ENCODE data around the gene ZNF385B.

ZNF385B gene

DNA sequence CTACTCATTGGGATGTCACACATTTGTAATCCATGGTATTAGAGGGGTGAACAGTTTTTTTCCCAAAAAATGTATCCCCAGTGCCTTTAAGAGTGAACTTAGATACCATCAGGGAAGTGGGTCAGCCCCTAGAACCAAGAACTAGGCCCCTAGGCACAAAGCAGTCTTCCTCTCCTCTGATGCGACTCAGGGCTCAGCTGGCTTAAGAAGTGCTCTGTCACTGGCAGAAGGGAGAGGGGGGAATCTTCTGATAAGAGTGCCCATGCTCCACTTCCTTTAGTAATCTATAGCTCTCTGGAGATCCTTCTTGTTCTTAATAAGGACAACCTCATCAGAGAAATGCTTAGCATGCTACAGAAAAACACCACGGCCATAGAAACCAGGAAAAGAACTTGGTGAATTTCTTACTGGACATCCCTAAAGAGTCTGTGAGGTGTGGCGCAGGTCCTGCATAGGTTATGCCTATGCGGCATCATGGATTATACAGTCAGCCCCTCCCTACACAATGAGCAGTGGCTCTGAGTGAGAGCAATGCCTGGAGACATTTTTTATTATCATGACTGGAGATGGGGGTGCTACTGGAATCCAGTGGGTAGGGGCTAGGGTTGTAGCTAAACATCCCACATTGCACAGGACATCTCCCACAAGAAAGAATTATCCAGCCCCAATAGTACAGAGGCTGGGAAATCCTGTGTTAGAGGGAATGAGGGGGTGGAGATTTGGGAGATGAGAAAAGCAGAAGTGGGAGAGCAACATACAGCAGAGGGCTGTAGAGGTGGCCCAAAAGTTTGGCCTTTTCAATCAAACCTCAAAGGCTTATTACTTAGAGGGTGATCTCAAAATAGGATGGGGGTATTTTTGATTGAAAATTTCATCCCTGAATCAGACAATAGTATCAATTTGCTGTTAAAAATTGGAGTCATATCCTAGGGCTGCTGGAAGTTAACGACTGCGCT, 21.7 kb upstream of the ZNF385B start:
- H3K4me1 ChIP-seq (ENCODE audit: control insufficient read depth, insufficient read depth, low read length, unreplicated experiment) = no peaks in the 10 kb centered on the region
- H3K4me3 ChIP-seq (ENCODE audit: low read depth, low read length) = no peak overlapping the region
- no peak overlapping the region for H2AFZ ChIP-seq (ENCODE audit: low read length, unreplicated experiment)
- no peak overlapping the region for H3K27ac ChIP-seq (ENCODE audit: low read depth, low read length)
- peaks cover 5% of the 10 kb centered on the region; the same call in 1 of the 2 replicates for H3K27me3 ChIP-seq (ENCODE audit: insufficient read depth, low read length)
- no peaks in the 10 kb centered on the region for H3K36me3 ChIP-seq (ENCODE audit: insufficient read depth, low read length)
- H3K79me2 ChIP-seq (ENCODE audit: control insufficient read depth, insufficient read depth, low read length, unreplicated experiment) = no peaks in the 10 kb centered on the region

DNA sequence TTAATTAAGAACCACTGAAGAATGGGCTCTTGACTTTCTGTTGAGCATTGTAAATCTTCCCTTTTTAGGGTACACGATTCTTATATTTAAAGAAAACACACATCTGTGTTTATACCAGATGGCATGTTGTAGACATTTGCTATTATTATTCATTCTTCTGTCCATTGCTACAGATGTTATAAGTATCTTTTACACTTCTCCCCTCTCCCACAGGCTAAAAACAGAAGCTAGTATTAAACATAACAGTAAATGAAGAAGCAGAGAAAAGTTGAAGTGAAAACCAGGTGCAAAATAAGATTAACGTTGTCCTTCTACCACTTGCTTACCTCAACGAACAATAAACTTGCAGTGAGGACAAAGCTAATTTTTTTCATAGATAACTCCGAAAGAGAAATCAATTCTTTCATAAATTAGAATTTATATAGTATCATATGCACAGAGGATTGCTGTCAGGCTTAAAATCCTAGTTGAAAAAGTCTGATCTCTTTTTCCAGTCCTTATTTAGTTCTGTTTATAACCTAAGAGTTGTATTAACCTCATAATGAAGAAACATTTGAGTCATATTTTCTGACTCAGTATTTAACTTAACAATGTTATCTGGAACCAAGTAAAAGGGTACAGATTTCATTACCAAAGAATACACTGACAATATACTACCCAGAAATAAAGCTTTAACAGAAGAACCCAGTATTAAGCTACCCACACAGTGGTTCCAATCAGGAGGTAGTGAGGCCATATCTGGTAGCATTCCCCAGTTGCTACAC, 16.4 kb upstream of the ZNF385B start:
- peaks cover 7% of the 10 kb centered on the region for H3K27me3 ChIP-seq (ENCODE audit: insufficient read depth, low read length)
- no peak overlapping the region for H3K4me3 ChIP-seq (ENCODE audit: low read depth, low read length)
- no peaks in the 10 kb centered on the region for H3K79me2 ChIP-seq (ENCODE audit: control insufficient read depth, insufficient read depth, low read length, unreplicated experiment)
- no peaks in the 10 kb centered on the region for H3K36me3 ChIP-seq (ENCODE audit: insufficient read depth, low read length)
- no peaks in the 10 kb centered on the region for H3K4me1 ChIP-seq (ENCODE audit: control insufficient read depth, insufficient read depth, low read length, unreplicated experiment)
- H2AFZ ChIP-seq (ENCODE audit: low read length, unreplicated experiment) = no peak overlapping the region
- no peak overlapping the region for H3K27ac ChIP-seq (ENCODE audit: low read depth, low read length)

DNA sequence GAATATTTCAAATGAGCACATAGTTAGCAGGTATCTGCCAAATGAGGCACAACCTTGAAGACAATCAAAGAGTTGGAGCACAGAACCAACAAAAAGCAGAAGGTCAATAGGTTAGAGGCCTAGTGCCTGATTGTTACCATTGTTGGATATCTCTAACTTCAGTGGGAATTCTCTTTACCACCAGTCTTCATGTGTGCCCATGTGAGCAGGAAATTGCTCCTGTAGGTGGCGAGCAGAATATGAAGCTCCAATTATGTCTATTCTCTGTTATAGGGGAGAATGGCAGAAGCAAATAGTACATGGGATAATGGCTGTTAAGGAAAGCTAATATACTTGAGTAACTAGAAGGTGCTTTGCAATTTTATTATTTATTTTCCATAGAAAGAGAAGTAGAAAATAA, 14.9 kb upstream of the ZNF385B start:
- H3K4me3 ChIP-seq (ENCODE audit: low read depth, low read length) = no peak overlapping the region
- no peak overlapping the region for H3K27ac ChIP-seq (ENCODE audit: low read depth, low read length)
- H3K79me2 ChIP-seq (ENCODE audit: control insufficient read depth, insufficient read depth, low read length, unreplicated experiment) = no peaks in the 10 kb centered on the region
- H2AFZ ChIP-seq (ENCODE audit: low read length, unreplicated experiment) = no peak overlapping the region
- H3K4me1 ChIP-seq (ENCODE audit: control insufficient read depth, insufficient read depth, low read length, unreplicated experiment) = no peaks in the 10 kb centered on the region
- peaks cover 17% of the 10 kb centered on the region for H3K27me3 ChIP-seq (ENCODE audit: insufficient read depth, low read length)
- no peaks in the 10 kb centered on the region for H3K36me3 ChIP-seq (ENCODE audit: insufficient read depth, low read length)

DNA sequence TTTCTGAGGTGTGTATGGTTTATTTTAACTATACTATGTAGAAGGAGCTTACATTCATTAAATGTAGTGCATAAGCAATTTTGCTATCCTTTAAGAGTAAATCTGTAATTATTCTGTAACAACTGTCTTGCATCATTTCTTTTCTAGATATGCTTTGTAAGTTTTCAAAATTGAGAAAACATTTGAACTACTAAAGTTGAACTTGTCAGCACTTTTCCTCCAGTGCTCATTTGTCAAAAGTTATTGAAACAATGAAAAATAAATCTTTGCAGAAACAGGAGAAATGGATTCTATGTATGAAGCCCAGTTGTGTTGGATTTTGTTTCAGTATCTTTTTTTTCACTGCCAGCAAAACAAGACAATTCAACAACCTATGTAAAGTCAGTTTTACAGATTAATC, 14.5 kb upstream of the ZNF385B start:
- Histone ChIP-seq H3K4me3 (ENCODE audit: low read depth, low read length) (no peak overlapping the region), H3K27ac (ENCODE audit: low read depth, low read length) (no peak overlapping the region)

DNA sequence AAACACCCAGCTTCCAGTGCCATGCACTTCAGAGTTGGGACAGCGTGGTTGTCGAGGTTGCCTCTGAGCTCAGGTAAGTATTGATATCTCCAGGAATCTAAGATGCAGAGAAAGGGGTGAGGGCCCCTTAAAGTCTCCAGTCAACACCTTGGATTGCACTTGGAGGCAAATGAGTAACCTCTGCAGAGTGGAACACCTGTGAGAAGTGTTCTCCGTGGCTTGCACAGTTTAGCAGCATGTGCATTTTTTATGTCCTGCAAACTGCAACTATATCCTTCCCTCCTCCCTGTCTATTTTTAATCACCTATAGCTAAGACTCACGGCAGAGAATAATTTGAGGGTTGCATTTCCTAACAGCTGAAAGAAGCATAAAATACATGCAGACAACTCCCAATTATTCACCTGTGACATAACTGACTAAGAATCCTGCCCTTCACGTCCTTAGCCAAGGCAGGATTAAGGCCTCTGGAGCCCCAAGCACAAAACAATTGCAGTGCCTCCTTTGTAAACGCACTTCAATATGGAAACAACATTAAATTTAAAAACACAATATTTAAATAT, 1.6 kb upstream of the ZNF385B start:
- Histone ChIP-seq H3K4me3 (ENCODE audit: low read depth, low read length) (no peak overlapping the region), H3K27me3 (ENCODE audit: insufficient read depth, low read length) (peaks cover 65% of the 10 kb centered on the region), H2AFZ (ENCODE audit: low read length, unreplicated experiment) (no peak overlapping the region), H3K36me3 (ENCODE audit: insufficient read depth, low read length) (no peaks in the 10 kb centered on the region), H3K27ac (ENCODE audit: low read depth, low read length) (no peak overlapping the region), H3K79me2 (ENCODE audit: control insufficient read depth, insufficient read depth, low read length, unreplicated experiment) (no peaks in the 10 kb centered on the region), H3K4me1 (ENCODE audit: control insufficient read depth, insufficient read depth, low read length, unreplicated experiment) (no peaks in the 10 kb centered on the region)

More for the DNA sequence above, 14.5 kb upstream of the ZNF385B start:
- H2AFZ ChIP-seq (ENCODE audit: low read length, unreplicated experiment) = no peak overlapping the region
- no peaks in the 10 kb centered on the region for H3K4me1 ChIP-seq (ENCODE audit: control insufficient read depth, insufficient read depth, low read length, unreplicated experiment)
- no peaks in the 10 kb centered on the region for H3K79me2 ChIP-seq (ENCODE audit: control insufficient read depth, insufficient read depth, low read length, unreplicated experiment)
- H3K27me3 ChIP-seq (ENCODE audit: insufficient read depth, low read length) = peaks cover 17% of the 10 kb centered on the region
- no peaks in the 10 kb centered on the region for H3K36me3 ChIP-seq (ENCODE audit: insufficient read depth, low read length)

DNA sequence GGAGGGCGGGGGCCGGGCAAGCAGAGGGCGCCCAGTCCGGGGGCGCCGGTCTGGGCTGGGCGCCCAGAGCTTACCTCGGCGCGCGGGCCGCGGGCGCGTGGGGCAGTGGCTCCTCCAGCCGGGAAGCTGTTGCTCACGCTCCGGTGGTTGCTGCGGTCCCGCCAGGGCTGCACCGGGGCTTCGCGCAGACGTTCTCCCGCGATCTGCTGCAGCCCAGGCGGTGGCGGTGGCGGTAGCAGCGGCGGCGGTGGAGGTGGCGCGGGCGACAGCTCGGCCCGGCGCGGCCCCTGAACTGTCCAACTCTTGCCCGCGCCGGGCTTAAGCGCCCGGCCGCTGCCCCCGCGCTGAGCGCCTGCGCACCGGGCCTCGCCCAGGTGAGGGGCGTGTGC, 391 bp downstream of the ZNF385B start:
- Histone ChIP-seq H3K36me3 (ENCODE audit: insufficient read depth, low read length) (no peaks in the 10 kb centered on the region), H2AFZ (ENCODE audit: low read length, unreplicated experiment) (peak overlapping the region; percentile 93), H3K4me1 (ENCODE audit: control insufficient read depth, insufficient read depth, low read length, unreplicated experiment) (no peaks in the 10 kb centered on the region), H3K79me2 (ENCODE audit: control insufficient read depth, insufficient read depth, low read length, unreplicated experiment) (no peaks in the 10 kb centered on the region), H3K4me3 (ENCODE audit: low read depth, low read length) (peak overlapping the region; percentile 90), H3K27ac (ENCODE audit: low read depth, low read length) (no peak overlapping the region), H3K27me3 (ENCODE audit: insufficient read depth, low read length) (peaks cover 62% of the 10 kb centered on the region)

DNA sequence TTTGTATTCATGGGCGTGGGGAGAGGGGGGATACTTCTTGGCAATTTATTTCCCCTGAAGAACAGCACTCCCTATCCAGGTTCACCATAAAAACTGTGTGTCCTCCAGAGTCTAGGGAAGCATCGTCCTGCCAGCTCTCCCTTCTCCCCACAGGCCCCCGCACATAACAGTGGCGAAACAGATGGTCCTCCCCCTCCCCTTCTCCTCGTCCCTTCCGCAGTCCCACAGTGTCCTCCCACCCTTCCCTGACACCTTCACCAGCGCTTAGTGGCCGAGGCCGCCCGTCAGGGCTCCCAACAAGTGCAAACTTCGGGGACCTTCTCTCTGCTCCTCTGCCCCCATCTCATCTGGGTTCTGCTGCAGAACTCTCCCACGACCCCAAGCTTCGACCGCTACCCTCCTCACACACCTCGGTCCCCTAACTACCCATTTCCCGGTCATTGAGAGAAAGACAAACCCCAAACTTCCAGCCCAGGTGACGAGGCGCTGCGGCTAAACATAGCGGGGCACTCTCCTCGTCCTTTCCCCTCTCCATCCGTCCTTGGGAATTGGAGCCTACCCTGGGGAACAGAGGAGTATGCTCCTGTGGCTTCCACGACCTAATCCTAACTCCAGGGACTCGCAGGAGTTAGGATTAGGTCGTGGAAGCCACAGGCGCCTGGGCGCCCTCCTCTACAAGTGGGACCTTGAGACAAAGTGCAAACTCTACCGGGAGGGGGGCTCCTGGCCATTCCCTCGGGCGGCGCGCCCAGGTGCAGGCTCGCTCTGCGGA, 971 bp downstream of the ZNF385B start:
- Histone ChIP-seq H3K27me3 (ENCODE audit: insufficient read depth, low read length) (peaks cover 63% of the 10 kb centered on the region), H2AFZ (ENCODE audit: low read length, unreplicated experiment) (peak overlapping the region; percentile 93), H3K79me2 (ENCODE audit: control insufficient read depth, insufficient read depth, low read length, unreplicated experiment) (no peaks in the 10 kb centered on the region), H3K4me1 (ENCODE audit: control insufficient read depth, insufficient read depth, low read length, unreplicated experiment) (no peaks in the 10 kb centered on the region), H3K4me3 (ENCODE audit: low read depth, low read length) (peak overlapping the region; percentile 90), H3K36me3 (ENCODE audit: insufficient read depth, low read length) (no peaks in the 10 kb centered on the region), H3K27ac (ENCODE audit: low read depth, low read length) (no peak overlapping the region)

DNA sequence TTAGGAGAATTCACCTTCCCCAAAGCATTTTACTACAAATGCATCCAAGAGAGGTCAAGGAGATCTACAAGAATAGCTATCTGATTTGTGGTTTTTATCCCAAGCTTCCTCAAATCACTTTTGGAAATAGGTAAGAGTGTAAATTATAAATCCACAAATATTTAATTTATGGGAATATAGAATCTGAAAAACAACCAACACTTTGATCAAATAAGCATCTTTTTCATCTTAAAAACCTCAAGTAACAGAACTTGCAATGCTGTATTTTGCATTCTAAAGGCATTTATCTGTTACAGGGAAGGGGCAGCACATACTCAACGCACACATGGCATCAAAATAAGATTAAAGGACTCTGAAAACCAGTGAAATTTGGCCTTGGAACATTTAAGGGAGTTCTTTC, 1.9 kb downstream of the ZNF385B start:
- peak overlapping the region; percentile 90 for H3K4me3 ChIP-seq (ENCODE audit: low read depth, low read length)
- H3K27me3 ChIP-seq (ENCODE audit: insufficient read depth, low read length) = peaks cover 63% of the 10 kb centered on the region

DNA sequence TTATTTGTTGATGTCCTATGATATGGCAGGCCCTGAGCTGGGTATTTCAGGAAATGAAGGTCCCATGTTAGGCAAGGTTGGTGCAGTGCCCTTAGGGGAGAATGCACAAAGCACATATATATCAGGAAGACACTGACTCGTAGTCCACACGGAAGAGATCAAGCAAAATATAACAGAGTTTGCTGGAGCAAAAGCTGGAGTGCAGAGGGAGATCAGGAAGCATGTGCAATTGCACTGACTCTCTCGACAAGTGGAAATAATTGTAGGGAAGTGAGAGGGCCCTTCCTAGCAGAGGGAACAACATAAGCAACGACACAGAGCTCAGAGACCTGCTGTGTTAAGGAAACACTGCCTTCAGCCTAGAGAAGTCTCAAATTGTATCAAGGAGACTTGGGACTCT, 4.2 kb downstream of the ZNF385B start:
- Histone ChIP-seq H3K79me2 (ENCODE audit: control insufficient read depth, insufficient read depth, low read length, unreplicated experiment) (no peaks in the 10 kb centered on the region), H3K27ac (ENCODE audit: low read depth, low read length) (no peak overlapping the region), H3K4me3 (ENCODE audit: low read depth, low read length) (no peak overlapping the region), H3K27me3 (ENCODE audit: insufficient read depth, low read length) (peaks cover 53% of the 10 kb centered on the region), H3K36me3 (ENCODE audit: insufficient read depth, low read length) (no peaks in the 10 kb centered on the region), H2AFZ (ENCODE audit: low read length, unreplicated experiment) (no peak overlapping the region), H3K4me1 (ENCODE audit: control insufficient read depth, insufficient read depth, low read length, unreplicated experiment) (no peaks in the 10 kb centered on the region)

More for the DNA sequence above, 1.9 kb downstream of the ZNF385B start:
- no peaks in the 10 kb centered on the region for H3K79me2 ChIP-seq (ENCODE audit: control insufficient read depth, insufficient read depth, low read length, unreplicated experiment)
- no peaks in the 10 kb centered on the region for H3K36me3 ChIP-seq (ENCODE audit: insufficient read depth, low read length)
- no peak overlapping the region for H2AFZ ChIP-seq (ENCODE audit: low read length, unreplicated experiment)
- no peaks in the 10 kb centered on the region for H3K4me1 ChIP-seq (ENCODE audit: control insufficient read depth, insufficient read depth, low read length, unreplicated experiment)
- no peak overlapping the region for H3K27ac ChIP-seq (ENCODE audit: low read depth, low read length)

DNA sequence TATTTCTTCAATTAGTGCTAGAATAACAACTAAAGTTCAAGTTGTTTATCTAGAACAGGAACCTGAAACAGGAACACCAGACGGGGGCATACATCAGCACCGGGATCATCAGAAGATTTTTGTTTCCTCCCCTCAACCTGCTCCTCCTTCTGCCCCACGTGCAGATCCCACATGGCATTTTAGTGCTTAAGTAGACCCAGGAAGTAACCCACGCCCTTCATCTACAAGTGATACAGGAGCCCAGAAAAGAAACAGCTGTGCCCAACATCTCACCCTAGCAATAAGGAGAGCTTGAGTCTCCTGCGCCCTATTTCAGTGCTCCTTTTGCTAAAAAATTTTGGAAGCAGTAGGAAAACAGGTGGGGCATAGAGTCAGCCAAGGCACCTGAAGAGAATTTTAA, 5.2 kb downstream of the ZNF385B start:
- Histone ChIP-seq H3K4me3 (ENCODE audit: low read depth, low read length) (no peak overlapping the region), H2AFZ (ENCODE audit: low read length, unreplicated experiment) (no peak overlapping the region), H3K79me2 (ENCODE audit: control insufficient read depth, insufficient read depth, low read length, unreplicated experiment) (no peaks in the 10 kb centered on the region)

More for the DNA sequence above, 5.2 kb downstream of the ZNF385B start:
- no peak overlapping the region for H3K27ac ChIP-seq (ENCODE audit: low read depth, low read length)
- peaks cover 45% of the 10 kb centered on the region for H3K27me3 ChIP-seq (ENCODE audit: insufficient read depth, low read length)
- H3K4me1 ChIP-seq (ENCODE audit: control insufficient read depth, insufficient read depth, low read length, unreplicated experiment) = no peaks in the 10 kb centered on the region
- H3K36me3 ChIP-seq (ENCODE audit: insufficient read depth, low read length) = no peaks in the 10 kb centered on the region

Measured in ACC112 (cell line).